Fibroblast of skin of back (primary cell): ENCODE results near the gene OSMR.
A peak's percentile ranks its signal among the peaks of the same experiment; 100 is the strongest.

ENCODE experiments used
- DNase-seq: peaks from one replicate; pipeline ENCODE4 v3.0.0-alpha.2; 2013

The OSMR gene

DNA sequence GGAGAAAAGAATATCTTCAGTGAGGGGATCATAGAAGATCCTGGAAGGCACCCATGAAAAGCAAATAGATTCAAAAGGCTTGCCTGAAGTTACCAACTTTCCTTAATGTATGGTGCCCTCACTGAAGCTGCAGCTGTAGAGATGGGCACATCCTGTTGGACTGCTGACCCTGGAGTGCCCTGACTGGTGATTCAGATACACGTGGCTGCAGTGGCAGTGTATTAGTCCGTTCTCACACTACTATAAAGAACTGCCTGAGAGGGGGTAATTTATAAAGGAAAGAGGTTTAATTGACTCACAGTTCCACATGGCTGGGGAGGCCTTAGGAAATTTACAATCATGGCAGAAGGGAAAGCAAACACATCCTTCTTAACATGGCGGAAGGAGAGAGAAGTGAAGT is 80.3 kb downstream of the OSMR start:
- DNase-seq, result peak; percentile 52

DNA sequence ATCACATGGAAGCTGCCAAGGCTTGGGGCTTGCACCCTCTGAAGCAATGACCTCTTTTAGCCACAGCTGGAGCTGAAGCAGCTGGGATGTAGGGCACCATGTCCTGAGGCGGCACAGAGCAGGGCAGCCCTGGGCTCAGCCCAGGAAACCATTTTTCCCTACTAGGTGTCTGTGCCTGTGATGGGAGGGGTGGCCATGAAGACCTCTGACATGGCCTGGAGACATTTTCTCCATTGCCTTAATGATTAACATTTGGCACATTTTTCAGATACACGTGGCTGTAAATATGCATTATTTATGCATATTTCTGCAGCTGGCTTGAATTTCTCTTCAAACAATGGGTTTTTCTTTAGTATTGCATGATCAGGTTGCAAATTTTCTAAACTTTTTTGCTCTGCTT is 81.7 kb downstream of the OSMR start:
- DNase-seq, result no peak

DNA sequence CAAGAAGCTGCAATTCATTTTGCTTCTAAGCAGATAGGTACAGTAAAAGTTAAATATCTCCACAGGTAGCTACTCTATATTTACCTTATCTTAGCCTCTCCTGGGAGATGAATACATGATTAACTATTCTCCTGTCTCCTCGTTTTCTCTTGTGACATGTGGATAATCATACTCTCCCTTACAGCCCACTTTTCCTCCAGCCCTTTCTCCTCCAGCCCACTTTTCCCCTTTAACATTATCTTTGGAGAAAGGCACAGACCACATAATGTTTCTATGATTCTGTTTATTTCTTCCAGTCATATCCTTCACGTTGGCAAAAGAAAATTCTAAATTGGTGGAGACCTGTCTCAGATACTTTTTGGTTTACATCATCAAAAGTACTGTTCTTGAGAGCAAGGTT is 84.0 kb downstream of the OSMR start:
- DNase-seq, result no peak

DNA sequence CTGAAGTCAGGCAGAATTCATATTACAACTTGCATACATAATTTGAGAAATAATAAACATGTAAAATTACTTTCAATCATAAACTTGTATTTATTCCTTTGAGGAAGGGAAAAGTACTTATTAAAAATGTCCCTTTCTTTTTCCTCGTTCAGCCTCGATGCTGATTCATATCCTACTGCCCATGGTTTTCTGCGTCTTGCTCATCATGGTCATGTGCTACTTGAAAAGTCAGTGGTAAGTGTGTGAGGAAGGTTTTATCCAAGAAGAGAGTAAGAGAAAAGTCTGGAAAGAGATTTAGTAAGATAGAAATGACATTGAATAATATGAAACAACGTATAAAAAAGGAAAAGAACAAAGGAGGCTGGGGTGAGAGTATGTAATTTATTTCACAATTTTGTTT is 85.9 kb downstream of the OSMR start:
- DNase-seq, result no peak

DNA sequence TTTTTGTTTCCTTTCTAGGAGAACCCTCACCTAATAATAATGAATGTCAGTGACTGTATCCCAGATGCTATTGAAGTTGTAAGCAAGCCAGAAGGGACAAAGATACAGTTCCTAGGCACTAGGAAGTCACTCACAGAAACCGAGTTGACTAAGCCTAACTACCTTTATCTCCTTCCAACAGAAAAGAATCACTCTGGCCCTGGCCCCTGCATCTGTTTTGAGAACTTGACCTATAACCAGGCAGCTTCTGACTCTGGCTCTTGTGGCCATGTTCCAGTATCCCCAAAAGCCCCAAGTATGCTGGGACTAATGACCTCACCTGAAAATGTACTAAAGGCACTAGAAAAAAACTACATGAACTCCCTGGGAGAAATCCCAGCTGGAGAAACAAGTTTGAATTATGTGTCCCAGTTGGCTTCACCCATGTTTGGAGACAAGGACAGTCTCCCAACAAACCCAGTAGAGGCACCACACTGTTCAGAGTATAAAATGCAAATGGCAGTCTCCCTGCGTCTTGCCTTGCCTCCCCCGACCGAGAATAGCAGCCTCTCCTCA is 87.1 kb downstream of the OSMR start:
- no peak for DNase-seq

DNA sequence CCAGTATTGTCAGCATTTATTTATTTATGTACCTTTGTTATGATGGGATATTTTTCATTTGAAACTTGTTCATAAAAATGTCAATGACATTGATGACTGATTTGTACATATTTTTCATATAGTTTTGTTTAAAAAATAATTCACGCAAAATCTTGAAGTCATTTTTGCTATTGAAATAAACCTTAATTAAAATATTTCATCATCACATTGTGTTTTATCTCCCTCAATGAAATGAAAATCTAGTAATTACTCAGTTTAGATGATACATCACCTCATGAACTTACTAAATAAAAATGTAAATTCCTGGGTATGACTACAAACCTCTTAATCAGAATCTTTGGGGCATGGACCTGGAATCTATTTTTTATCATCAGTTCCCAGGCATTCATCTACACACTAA is 89.6 kb downstream of the OSMR start:
- DNase-seq, result no peak

DNA sequence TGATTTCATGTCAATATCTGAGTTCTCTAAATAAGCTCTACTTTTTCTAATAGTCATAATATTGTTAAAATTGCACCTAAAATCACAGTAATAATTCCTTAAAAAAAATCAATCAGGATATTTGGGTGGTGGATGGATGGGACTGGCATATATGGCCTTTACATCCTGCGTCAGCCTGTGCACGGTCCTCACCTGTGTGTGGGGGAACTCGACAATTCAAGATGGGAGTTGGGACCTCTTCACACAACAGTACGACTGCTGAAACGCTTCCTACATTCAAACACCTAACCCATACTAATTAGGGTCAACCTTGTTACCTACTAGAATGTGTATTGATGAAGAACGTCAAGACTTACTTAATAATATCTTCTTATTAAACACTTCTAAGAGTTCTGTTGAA is 90.5 kb downstream of the OSMR start:
- DNase-seq, result no peak

DNA sequence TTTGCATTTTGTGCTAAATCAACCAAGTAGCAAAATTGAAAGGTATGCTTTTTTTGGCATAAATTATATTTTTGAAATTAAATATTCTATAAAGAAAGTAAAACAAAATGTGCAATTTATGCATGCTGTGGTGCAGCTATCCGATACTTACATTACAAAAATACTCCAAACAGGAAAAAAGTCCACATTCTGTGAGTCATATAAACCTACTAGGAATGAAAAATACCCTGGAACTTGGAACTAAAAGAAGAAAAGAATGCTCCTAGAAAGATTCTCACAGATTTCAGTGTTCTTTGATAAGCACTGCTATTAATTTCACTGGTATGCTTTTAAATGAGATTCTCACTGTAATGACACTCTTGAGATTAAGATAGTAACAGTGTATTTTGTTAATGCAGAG is 92.6 kb downstream of the OSMR start:
- peak; percentile 61 for DNase-seq

DNA sequence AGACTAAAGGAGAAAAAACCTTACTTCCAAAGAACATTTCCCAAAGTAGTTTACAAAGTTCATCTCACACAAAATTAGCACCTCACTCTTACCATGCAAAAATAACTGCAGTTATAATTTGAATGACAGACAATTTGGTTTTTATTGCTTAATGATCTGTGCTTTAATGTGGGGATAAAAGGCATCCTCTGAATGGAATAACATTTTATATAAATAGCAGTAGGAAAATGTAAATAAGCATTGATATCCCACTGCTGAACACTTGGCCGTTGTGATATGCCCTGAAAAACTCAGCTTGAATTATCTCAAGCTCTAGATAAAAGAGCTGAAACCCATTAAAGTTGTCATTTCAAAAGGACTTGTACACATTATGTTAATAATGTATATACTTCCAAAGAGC is 93.2 kb downstream of the OSMR start:
- no peak for DNase-seq

DNA sequence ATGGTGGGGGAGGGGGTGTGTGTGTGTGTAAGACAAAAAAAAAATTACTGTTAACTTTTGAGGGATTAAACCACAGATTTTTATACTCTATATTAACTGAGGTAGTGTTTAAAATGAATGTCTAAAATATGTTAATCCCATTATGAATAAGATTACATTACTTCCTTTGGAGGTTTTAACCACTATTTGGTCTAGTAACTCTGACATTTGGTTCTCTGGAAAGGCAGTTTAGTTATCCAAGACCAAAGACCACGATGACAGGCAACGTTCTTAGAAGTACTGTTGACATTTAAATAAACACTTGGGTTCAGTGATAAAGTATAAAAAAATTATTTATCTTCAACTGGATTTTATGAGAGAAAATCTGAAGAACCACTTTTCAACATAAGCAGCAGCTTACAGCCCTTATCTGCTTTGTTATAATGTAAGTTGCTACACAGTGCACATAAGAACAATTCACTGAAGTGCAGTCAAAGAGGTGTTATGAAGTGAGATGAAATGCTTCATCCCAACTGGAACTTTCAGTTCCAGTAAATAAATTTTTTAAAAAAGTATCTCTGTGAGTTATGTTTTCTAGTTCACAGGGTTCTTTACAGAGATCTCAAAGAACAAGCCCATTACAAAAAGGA is 94.5 kb downstream of the OSMR start:
- no peak for DNase-seq

DNA sequence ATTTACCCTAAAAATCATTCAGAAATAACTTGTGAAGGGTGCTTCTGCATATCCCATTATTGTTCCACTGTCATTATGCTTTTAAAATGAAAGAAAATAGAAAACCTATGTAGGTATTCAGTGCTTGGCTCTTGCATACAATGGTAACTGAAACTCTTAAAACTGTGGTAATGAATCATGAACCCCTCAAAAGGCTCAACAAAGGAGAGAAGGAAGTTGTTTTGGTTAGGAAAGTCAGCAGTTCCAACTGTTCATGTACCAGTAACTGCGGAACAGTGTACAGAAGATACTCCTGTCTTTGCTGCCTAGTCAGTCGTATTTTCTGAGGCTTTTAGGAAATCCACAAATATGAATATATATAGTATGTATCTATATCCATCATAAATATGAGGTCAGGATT is 96.1 kb downstream of the OSMR start:
- no peak for DNase-seq

DNA sequence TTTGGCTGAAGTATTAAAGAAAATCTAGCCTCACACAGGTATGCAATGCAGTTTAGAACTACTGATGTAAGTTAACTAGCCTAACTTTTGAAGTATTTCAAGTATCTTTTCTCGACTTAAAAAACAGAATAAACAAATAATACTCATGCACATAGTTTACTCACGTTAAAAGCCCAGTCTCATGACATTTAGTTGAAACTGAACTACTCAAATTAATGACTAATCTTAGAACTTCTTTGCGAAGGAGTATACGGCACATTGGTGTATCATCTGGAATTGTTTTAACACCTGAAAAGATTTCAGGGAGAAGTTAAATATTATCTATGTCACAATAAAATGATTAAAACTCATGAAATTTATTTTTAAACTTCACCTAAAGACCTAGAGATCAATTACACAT is 98.5 kb downstream of the OSMR start:
- DNase-seq, result no peak

DNA sequence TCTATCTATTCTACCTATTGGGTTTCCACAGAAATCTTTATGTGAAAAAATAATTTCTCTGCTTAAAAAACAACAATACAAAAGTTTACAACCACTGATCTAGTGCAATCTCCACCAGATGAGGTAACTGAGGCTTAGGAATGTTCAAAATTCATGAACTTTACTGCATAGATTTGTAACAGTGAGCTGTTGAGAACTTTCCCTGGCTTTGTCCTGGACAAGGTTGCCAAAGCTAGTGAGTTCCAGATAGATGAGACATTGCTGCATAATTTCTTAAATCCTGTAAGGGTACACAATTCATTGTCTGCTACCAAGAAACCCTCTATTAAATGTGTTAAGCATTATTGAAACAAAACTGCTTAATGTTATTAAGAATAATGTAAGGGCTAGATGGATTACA is 102.7 kb downstream of the OSMR start:
- DNase-seq, result no peak

DNA sequence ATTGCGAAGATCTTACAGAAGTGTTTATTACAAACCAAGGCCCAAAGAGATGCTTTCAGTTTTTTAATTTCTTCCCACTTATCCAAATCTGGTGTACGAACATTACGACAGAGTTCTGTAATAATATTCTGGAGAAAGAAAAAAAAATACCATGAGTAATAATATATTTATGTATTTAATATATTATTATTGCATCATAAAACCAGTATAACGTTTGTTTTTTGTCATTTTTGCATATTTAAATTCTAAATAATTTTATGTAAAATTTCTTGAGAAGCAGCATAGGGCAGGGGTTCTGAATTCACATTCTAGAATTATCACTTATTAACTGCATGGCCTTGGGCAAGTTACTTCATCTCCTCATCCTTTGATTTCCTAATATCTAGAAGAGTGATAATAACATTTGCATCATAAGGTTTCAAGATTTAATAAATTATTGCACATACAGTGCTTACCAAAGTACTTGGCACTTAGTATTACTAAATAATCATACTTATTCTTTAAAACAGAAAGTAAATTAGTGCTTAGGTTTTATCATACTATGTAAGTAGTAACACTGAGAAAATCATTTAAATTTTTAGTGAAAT is 107.7 kb downstream of the OSMR start:
- DNase-seq, result no peak

DNA sequence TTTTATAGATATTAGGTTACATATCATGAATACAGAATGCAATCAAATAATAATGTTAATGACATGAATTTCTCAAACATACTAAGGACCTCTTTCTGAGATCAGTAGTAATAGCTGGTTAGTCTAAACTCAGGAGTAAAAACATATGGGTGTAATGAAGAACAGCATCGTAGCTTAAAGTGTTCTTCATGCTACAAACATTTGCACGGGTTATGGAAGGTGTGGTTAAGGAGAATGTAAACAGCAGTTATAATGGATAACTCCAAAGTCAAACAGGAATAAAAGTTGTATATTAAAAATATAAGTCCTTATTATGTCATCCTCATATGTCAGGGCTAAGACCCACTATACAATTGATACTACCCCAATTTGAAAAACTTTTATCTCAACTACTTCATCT is 115.9 kb downstream of the OSMR start:
- DNase-seq, result no peak

DNA sequence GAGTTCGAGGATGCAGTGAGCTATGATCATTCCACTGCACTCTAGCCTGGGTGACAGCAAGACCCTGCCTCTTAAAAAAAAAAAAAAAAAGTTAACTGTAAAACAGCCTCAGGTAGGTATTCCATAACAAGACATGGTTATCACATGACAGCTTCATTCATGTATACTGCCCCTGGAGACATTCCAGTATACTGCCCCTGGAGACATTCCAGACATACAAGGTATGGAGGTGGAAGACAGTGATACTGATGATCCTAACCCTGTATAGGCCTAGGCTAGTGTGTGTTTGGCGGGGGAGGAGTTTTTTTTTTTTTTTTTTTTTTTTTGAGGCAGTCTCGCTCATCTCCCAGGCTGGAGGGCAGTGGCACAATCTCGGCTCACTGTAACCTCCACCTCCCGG is 122.9 kb downstream of the OSMR start:
- no peak for DNase-seq

DNA sequence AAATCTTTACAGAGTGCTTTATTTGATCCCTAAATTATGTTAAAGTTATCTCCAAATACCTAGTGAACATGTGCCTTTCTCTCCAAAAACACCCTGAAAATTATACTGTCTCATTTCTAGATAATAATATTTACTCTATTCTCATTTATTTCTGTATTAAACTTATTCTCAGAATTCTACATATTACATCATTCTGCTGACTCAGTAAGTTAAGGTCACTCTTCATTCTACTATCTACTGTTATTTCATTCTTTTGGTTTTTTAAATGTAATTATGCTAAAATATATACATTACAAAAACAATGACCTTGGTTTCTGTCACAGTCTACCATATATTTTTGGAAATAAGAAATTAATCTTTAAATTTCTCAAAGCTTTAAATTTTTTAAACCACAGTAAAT is 132.2 kb downstream of the OSMR start:
- DNase-seq, result no peak

DNA sequence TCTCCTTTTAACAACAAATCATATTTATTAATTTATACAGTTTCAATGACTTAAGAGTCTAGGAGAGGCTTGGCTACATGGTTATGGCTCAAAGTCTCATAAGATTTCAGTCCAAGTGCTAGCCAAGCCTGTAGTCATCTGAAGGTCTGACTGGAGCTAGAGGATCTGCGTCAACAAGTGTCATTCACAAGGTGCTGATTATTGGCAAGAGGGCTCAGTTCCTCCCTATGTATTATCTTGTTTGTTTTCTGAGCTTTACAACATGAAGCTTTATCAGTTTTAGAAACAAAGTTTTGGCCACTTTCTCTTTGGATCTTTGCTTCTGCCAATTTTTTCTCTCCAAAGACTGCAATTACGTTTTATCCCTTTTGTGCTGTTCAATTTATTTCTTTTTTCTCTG is 133.7 kb downstream of the OSMR start:
- DNase-seq, result no peak
